ENCODE data around the gene LIN37.
"Not testable (repeated sequence)": the region's sequence is repeated elsewhere in the genome, so short reads cannot be mapped to it uniquely, and the experiment has no call there.

The LIN37 gene

DNA sequence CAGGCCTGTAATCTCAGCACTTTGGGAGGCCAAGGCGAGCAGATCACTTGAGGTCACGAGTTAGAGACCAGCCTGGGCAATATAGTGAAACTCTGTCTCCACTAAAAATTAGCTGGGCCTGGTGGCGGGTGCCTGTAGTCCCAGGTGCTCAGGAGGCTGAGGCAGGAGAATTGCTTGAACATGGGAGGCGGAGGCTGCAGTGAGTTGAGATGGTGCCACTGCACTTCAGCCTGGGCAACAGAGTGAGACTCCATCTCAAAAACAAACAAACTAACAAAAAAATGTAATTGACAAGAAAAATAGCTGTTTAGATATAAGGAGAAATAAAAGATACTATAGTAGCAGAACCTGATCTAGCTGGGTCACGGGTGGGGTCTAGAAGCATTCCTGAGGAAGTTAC is 24.0 kb downstream of the LIN37 start:
- in situ Hi-C loops (cut with MboI; ENCODE audit: low sequenced_read_pairs): not testable (repeated sequence)

DNA sequence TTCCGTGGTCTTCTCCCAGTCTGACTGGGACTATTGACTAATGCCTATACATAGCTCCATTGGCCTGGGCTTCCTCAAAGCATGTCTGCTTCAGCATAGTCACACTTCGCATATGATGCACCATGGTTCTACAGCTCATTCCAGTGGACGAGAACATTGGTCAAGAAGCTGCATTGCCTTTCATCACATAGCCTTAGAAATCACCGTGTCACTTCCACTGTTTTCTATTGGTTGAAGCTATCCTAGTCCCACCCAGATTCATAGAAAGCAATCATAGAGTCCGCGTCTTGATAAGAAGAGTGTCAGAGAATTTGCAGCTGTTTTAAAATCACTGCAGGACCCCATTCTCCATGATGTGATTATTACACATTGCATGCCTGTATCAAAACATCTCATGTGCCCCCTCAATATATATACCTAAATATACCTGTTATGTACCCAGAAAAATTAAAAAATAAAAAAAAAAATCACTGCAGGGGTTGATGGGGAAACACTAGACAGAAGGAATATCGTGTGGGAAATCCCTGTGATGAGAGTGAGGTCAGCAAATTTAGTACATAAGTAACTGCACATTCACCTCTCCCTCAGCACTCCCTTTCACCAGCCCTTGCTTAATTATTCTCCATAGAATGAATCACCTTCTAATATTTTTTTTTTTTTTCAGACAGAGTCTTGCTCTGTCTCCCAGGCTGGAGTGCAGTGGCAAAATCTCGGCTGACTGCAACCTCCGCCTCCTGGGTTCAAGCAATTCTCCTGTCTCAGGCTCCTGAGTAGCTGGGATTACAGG is 24.8 kb downstream of the LIN37 start:
- in situ Hi-C loops (cut with MboI; ENCODE audit: low sequenced_read_pairs): no loop called here

GRCh38 chr19:35774274-35775045 is 26.1 kb downstream of the LIN37 start:
- in situ Hi-C loops (cut with MboI; ENCODE audit: low sequenced_read_pairs): no loop called here

DNA sequence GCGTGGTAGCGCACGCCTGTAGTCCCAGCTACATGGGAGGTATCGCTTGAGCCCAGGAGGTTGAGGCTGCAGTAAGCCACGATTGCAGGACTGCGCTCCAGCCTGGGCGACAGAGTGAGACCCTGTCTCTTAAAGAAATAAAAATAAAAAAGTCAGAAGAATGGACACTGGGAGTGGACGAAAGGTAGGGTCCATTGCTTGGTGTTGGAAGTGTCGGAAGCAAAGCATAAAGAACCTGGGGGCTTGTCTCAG is 26.6 kb downstream of the LIN37 start:
- in situ Hi-C loops (cut with MboI; ENCODE audit: low sequenced_read_pairs): no loop called here

DNA sequence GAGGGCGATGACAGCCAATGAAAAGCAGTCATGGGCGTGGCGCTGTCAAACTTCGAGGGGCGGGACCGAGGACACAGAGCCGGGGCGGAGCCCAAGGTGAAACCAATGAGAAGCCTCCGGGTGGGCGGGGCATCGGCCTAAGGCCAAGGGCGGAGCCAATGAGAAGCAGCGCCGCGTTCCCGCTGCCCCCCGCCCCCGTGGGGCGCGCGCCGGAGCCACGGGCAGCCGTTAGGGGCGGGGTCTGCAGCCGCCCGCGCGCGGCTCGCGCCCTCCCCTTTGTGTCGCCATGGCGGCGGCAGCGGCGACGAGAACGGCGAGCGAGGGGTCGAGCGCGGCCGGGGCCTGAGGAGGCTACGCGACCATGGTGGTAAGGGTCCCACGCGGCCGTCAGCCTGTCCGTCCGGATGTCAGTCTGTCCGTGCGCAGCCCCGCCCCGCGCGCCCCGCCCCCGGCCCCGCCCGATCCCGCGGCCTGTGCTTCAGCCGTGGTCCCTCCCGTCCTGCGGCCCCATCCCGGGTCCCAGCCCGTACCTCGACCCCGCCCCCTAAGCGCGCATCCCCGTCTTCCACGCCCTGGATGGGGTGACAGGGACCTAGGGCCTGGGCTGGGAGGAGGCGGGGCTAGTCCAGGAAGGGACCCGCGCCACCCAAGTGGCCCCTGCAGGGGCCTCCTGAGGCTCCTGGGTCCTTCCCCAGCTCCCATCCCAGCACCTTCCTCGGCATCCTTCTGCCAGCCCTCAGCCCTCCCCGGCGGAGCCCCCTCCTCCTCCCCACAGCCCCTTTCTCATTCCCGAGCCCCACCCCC is 27.1 kb downstream of the LIN37 start, which contains the start of gene ARHGAP33:
ARHGAP33 (plus strand) TSS at position 267 of the 804 bp plus-strand sequence; CDS start at position 362, 95 bp downstream.
- in situ Hi-C loops (cut with MboI; ENCODE audit: low sequenced_read_pairs): no loop called here

DNA sequence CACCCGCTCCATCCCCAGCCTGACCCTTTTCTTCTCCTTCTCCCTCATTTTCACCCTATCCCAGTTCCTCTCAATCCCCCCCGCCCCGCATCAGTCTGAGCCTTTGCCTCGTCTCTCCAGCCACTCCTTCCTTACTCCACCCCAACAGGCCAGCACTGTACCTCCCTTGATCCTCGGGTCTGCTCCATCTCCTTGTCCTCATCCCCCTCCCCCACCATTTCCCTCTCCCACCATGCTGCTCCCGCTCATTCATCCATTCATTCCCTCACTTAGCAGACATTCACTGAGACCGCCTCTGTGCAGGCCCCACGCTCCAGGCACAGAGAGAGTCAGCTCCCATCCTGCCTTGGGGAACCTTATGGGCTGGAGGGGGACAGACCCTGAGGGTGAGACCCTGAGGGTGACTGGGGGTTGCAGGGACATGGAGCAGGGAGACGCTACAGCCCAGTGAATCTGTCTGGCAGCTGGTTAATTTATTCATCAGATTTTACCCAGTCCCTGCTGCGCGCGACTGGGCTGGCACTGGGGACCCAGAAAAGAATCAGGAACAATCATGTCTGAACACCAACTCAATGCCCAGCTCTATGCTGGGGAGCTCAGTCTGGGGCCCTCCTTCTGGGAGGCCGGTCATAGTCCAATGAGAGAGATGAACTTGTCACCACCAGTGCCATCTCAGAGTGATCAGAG is 27.9 kb downstream of the LIN37 start:
- in situ Hi-C loops (cut with MboI; ENCODE audit: low sequenced_read_pairs): no loop called here

DNA sequence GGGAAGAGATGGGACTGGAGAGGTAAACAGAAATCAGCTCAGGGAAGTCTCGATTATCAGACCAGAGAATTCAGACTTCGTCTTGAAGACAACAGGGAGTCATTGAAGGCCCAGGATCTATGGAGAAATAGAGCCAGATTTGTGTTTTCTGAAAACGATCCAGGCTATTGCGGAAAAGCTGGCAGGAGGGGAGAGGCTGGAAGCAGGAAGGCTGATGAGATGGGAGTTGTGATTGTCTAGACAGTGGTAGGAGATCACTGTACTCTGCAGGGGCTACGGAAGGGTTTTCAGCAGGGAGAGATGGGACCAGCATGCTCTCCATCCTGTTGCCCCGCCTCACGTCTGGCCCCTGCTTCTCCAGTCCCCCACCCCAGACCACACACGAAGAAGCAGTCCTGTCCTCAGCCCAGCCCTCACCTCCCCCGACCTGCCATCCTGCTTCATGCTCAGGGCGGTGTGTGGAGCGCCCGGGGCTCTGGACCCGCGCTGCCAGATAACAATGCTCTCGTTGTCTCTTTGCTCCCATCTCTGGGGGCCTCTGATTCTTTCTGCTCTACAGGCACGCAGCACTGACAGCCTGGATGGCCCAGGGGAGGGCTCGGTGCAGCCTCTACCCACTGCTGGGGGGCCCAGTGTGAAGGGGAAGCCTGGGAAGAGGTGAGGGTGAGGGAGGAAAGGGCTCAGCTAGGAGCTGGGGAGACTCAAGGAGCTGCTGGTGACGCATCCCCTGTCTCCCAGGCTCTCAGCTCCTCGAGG is 28.9 kb downstream of the LIN37 start:
- in situ Hi-C loops (cut with MboI; ENCODE audit: low sequenced_read_pairs): no loop called here

GRCh38 chr19:35777961-35778360 is 29.6 kb downstream of the LIN37 start:
- in situ Hi-C loops (cut with MboI; ENCODE audit: low sequenced_read_pairs): no loop called here

GRCh38 chr19:35779033-35779432 is 30.7 kb downstream of the LIN37 start:
- in situ Hi-C loops (cut with MboI; ENCODE audit: low sequenced_read_pairs): no loop called here

DNA sequence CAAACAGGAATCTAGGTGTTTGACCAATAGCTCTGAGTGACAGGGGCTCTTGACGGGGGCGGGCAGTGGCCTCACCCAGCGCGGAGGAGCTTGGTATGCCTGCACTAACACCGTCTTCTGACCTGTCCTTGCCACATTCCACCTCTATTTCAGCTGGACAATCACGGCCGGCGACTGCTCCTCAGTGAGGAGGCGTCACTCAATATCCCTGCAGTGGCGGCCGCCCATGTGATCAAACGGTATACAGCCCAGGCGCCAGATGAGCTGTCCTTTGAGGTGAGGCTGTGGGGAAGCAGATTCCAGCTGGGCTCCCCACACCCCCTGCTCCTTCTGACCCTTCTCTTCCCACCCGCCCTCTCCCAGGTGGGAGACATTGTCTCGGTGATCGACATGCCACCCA is 31.7 kb downstream of the LIN37 start:
- in situ Hi-C loops (cut with MboI; ENCODE audit: low sequenced_read_pairs): no loop called here

DNA sequence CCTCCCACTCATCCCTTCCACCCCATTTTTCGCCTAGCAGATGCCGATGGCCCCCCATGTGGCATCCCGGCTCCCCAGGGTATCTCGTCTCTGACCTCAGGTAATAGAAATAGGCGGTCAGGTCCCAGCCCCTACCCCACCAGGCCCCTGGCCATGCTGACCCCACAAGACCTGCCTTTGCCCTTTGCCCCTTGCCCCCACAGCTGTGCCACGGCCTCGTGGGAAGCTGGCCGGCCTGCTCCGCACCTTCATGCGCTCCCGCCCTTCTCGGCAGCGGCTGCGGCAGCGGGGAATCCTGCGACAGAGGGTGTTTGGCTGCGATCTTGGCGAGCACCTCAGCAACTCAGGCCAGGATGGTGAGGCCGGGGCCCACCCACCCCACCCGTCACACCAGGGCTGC is 32.3 kb downstream of the LIN37 start:
- in situ Hi-C loops (cut with MboI; ENCODE audit: low sequenced_read_pairs): no loop called here

DNA sequence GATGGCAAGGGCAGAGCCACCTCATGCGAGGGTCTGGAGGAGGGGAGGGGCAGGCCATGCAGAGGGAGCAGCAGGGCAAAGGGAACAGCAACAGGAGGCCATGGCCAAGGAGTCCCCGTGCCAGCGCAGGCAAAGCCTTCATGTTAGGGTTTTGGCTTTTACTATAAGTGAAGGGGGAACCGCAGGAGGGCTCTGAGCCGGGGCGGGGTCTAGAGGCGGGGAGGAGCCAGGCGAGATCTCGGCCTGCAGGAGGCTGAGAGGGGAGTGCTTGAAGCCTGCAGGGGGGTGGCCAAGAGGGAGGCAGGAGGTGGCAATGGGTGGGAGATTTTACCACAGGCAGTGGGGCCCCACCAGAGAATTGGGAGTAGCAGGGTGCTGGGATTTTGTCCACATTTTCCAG is 33.3 kb downstream of the LIN37 start:
- in situ Hi-C loops (cut with MboI; ENCODE audit: low sequenced_read_pairs): no loop called here

- in situ Hi-C loops (cut with MboI; ENCODE audit: low sequenced_read_pairs): no loop called here
These were observed 34.2 kb downstream of the LIN37 start for GRCh38 chr19:35782589-35782988.

DNA sequence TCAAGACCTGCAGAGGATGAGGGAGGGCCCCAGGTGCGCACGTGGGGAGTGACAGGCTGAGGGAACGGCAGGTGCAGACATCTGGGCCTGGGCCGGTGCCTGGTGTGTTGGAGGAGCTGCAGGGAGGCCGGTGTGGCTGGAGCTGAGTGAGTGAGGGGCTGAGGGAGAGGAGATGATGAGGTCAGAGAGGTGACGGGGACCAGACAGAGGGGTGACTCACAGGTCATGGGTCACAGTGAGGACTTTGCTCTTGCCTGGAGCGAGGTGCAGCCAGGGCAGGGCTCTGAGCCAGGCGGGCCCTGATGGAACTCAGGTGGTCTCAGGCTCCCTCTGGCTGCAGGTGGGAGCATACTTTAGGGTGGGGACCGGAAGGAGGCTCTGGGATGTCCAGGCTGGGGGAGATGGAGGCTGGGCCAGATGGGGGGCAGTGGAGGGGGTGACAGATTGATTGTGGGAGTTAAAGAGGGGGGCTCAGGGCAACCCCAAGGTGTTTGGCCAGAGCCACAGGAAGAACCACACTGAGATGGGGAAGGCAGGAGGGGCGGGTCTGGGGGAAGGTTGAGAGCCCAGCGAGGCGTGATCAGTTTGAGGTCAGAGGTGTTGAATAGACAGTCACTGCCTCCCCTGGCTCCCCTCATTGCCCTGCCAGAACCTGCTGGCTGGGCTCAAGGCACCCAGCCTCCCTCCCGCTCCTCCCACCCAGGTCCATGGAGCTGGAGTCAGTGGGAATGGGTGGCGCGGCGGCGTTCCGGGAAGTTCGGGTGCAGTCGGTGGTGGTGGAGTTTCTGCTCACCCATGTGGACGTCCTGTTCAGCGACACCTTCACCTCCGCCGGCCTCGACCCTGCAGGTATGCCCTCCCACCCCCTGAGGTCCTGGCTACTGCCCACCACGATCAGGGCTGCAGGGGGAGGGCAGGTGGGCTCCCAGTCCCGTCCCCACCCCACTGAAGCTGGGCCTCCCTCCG is 35.4 kb downstream of the LIN37 start:
- in situ Hi-C loops (cut with MboI; ENCODE audit: low sequenced_read_pairs): no loop called here

DNA sequence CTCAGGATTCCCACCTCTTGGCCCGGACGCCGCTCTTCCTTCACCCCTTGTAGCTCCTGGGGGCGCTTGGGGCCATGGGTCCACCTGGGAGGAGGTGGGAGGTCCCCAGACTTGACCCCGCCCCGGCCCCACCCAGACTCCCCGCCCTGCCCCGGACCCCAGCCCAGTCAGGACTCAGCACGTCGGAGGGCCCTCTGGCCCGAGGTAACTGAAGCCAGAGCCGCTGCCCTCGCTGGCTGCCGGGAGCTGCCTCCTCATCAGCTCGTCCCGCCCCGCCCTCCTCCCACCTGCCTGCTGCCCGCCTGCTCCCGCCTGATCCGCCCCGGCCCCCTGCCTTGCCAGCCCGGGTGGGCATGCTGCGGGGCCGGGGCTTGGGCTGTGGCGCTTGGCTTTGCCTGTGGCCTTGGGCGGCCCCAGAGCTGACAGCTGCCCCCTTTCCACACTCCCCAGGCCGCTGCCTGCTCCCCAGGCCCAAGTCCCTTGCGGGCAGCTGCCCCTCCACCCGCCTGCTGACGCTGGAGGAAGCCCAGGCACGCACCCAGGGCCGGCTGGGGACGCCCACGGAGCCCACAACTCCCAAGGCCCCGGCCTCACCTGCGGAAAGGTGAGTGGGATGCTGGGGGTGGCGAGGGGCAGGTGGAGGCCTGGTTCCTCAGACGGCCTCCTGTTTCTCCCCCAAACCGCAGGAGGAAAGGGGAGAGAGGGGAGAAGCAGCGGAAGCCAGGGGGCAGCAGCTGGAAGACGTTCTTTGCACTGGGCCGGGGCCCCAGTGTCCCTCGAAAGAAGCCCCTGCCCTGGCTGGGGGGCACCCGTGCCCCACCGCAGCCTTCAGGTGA is 36.3 kb downstream of the LIN37 start:
- in situ Hi-C loops (cut with MboI; ENCODE audit: low sequenced_read_pairs): no loop called here

DNA sequence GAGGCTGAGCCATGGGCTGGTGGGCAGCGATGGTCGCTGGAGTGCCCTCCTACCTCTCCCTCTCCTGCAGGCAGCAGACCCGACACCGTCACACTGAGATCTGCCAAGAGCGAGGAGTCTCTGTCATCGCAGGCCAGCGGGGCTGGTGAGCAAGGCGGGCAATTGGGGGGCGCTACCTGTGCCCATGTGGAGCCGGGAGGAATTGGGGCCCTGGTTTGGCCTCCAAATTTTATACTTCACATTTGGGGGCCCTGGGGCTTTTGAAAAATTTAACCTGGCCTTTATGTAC is 36.9 kb downstream of the LIN37 start:
- in situ Hi-C loops (cut with MboI; ENCODE audit: low sequenced_read_pairs): no loop called here

GRCh38 chr19:35786299-35787160 is 38.2 kb downstream of the LIN37 start:
- in situ Hi-C loops (cut with MboI; ENCODE audit: low sequenced_read_pairs): no loop called here
